ENCODE data around the gene KNDC1.

GRCh38 chr10:133264461-133264860 is 104.4 kb downstream of the KNDC1 start:
- no peak for TF ChIP-seq FOXM1 (IDR thresholded peaks at IDR 0.05; ENCODE audit: low read depth, low read length)
- TF ChIP-seq CBX5 (IDR thresholded peaks at IDR 0.05; ENCODE audit: low read depth): no peak
- TF ChIP-seq CHD2 (IDR thresholded peaks at IDR 0.05; ENCODE audit: borderline replicate concordance, low read depth, low read length): no peak
- no peak for TF ChIP-seq KLF5 (IDR thresholded peaks at IDR 0.05; ENCODE audit: partially characterized antibody)
- no peak for TF ChIP-seq EGR1 (IDR thresholded peaks at IDR 0.05; ENCODE audit: borderline replicate concordance in 1 of 2, low read depth in 2 of 2, low read length in 2 of 2)
- TF ChIP-seq ETV6 (conservative IDR thresholded peaks at IDR 0.05 in 1 of 2, IDR thresholded peaks at IDR 0.05 in 1 of 2; ENCODE audit: borderline replicate concordance in 1 of 2, low read depth in 1 of 2): no peak
- TF ChIP-seq HSF1 (IDR thresholded peaks at IDR 0.05; ENCODE audit: low read depth, low read length): no peak
- no peak for TF ChIP-seq TARDBP (IDR thresholded peaks at IDR 0.05; ENCODE audit: borderline replicate concordance)
- TF ChIP-seq ATF3 (IDR thresholded peaks at IDR 0.05; ENCODE audit: borderline replicate concordance, extremely low read depth, low read depth, low read length): no peak
- TF ChIP-seq CREB1 (IDR thresholded peaks at IDR 0.05; ENCODE audit: low read depth): no peak
- TF ChIP-seq POLR2A (IDR thresholded peaks at IDR 0.05; ENCODE audit: low read depth, low read length): no peak
- TF ChIP-seq CTCF (IDR thresholded peaks at IDR 0.05 in 2 of 3, conservative IDR thresholded peaks at IDR 0.05 in 1 of 3; ENCODE audit: control insufficient read depth in 2 of 3, extremely low read depth in 1 of 3, insufficient read depth in 1 of 3, low read depth in 3 of 3, low read length in 3 of 3): no peak
